ENCODE data around the gene TSPAN17. TPM values are rescaled to one million over a fixed set of nuclear protein-coding genes. Genes with fewer than 3 reads are reported as not detected.

The TSPAN17 gene
- total and polyA plus RNA-seq, 10 of the 15 experiments (the other 5 are each of a cell fraction or from before 2014, with no cell fraction given): 0.24 to 17.1 (median 10.4) TPM

DNA sequence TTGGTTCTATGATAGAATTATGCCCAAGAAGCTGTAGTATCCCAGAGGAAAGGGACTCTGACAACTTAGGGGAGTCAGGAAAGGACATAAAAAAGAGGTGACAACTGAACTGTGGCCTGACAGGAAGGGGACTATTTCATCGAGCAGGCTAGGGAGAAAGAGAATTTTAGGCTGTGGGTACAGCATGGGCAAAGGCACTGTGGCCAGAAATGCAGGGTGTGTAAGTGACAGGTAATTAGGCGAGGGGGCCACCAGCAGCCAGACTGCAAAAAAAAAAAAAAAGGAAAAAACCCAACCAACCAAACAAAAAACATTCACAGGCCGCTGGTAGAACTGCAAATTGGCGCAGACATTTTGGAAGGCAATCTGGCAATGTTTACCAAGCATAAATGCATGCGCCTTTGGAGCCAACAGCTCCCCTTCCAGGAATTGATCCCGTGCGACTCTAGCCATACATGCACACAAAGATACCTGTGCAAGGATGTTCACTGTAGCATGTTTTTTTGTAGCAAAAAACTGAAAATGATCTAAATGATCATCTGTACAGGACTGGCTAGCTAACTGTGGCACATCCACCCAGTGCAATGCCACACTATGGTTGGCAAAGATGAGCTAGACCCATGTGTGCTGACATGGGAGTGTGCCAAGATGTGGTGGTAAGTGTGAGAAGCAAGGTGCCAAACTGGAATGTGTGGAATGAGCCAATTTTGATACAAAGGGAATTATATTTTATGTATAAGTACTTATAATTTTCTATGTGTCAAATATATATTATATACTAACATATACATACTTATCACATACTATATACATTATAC is 15.7 kb upstream of the TSPAN17 start (continued):
- no peak for TF ChIP-seq SMARCA5 (IDR thresholded peaks at IDR 0.05)
- no peak for TF ChIP-seq TCF7 (IDR thresholded peaks at IDR 0.05; ENCODE audit: borderline replicate concordance)
- TF ChIP-seq, protein P1, sequence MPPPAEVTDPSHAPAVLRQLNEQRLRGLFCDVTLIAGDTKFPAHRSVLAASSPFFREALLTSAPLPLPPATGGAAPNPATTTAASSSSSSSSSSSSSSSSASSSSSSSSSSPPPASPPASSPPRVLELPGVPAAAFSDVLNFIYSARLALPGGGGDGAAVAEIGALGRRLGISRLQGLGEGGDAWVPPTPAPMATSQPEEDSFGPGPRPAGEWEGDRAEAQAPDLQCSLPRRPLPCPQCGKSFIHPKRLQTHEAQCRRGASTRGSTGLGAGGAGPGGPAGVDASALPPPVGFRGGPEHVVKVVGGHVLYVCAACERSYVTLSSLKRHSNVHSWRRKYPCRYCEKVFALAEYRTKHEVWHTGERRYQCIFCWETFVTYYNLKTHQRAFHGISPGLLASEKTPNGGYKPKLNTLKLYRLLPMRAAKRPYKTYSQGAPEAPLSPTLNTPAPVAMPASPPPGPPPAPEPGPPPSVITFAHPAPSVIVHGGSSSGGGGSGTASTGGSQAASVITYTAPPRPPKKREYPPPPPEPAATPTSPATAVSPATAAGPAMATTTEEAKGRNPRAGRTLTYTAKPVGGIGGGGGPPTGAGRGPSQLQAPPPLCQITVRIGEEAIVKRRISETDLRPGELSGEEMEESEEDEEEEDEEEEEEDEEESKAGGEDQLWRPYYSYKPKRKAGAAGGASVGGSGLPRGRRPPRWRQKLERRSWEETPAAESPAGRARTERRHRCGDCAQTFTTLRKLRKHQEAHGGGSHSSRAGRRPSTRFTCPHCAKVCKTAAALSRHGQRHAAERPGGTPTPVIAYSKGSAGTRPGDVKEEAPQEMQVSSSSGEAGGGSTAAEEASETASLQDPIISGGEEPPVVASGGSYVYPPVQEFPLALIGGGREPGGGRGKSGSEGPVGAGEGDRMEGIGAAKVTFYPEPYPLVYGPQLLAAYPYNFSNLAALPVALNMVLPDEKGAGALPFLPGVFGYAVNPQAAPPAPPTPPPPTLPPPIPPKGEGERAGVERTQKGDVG (CRISPR knock-in tag; IDR thresholded peaks at IDR 0.05): no peak
- TF ChIP-seq IRF4 (IDR thresholded peaks at IDR 0.05; ENCODE audit: low read depth, low read length): no peak

DNA sequence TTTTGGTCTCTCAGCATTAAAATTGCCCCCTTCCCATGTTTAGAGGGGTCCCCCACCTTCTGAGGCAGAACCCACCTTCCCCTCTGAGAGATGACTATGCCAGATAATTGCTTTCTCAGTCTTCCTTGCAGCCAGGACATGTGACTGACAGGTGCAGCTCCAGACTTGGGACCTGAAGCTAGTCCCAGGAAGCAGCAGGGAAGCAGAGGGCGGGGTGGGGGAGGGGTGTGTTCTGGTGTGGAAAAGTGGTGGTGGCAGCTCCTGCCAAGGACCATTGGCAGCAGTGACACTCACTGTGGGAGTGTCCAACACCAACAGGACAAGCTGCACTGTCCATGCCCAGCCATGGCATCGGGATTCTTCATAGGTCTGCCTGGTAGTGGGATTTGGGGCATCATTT is 14.5 kb upstream of the TSPAN17 start:
- Histone ChIP-seq H3K4me2 (ENCODE audit: control insufficient read depth, insufficient read depth) (no peak overlapping the region), H3K36me3 (ENCODE audit: control insufficient read depth in 2 of 2, insufficient read depth in 2 of 2, low read length in 1 of 2) (no peaks in the 10 kb centered on the region), H4K20me1 (ENCODE audit: control insufficient read depth, insufficient read depth) (0 out of 2 replicates have a peak, but pooled peaks cover 3% of the 10 kb centered on the region), H3K4me1 (ENCODE audit: control insufficient read depth, insufficient read depth, low read length) (peaks cover 13% of the 10 kb centered on the region), H3K9me3 (replicated peaks; ENCODE audit: control insufficient read depth, insufficient read depth, low read length) (no peaks in the 10 kb centered on the region; the same call in 2 of the 3 replicates), H3K4me3 (no peak overlapping the region), H3K27ac (ENCODE audit: control insufficient read depth, insufficient read depth) (no peak overlapping the region), H3K9ac (ENCODE audit: control insufficient read depth, insufficient read depth, low read length) (no peak overlapping the region), H3K79me2 (ENCODE audit: control insufficient read depth, insufficient read depth, low read length) (no peaks in the 10 kb centered on the region), H2AFZ (ENCODE audit: control insufficient read depth, low read depth, low read length) (no peak overlapping the region), H3K27me3 (replicated peaks in 1 of 2; ENCODE audit: control insufficient read depth in 2 of 2, insufficient read depth in 2 of 2, low read length in 1 of 2) (peaks cover 5 to 10% of the 10 kb centered on the region in 2 experiments)
- POLR2A ChIA-PET: no interaction called here
- TF ChIP-seq SMAD5 (IDR thresholded peaks at IDR 0.05; ENCODE audit: low read depth): no peak
- no peak for TF ChIP-seq SREBF2 (IDR thresholded peaks at IDR 0.05; ENCODE audit: low read length)
- TF ChIP-seq PAX8 (IDR thresholded peaks at IDR 0.05): no peak
- TF ChIP-seq RAD51 (IDR thresholded peaks at IDR 0.05): no peak
- no peak for TF ChIP-seq TCF12 (IDR thresholded peaks at IDR 0.05; ENCODE audit: low read depth, low read length)
- TF ChIP-seq TARDBP (IDR thresholded peaks at IDR 0.05; ENCODE audit: borderline replicate concordance): no peak
- TF ChIP-seq, protein P1 (CRISPR knock-in tag; IDR thresholded peaks at IDR 0.05): no peak
- no peak for TF ChIP-seq MYB (IDR thresholded peaks at IDR 0.05; ENCODE audit: borderline replicate concordance, low read depth, low read length)
- TF ChIP-seq EED (IDR thresholded peaks at IDR 0.05; ENCODE audit: low read depth): no peak
- no peak for TF ChIP-seq BACH1 (IDR thresholded peaks at IDR 0.05; ENCODE audit: borderline replicate concordance)
- no peak for TF ChIP-seq ZNF217 (IDR thresholded peaks at IDR 0.05)
- TF ChIP-seq MYC (IDR thresholded peaks at IDR 0.05; ENCODE audit: insufficient read depth, insufficient read length, insufficient replicate concordance, low read length, severe bottlenecking): no peak
- no peak for TF ChIP-seq SUZ12 (IDR thresholded peaks at IDR 0.05; ENCODE audit: unreplicated experiment)
- WGBS (ENCODE audit: insufficient coverage, insufficient replicate concordance, low lambda C conversion rate, missing lambda C conversion rate): 22% methylated on average over 2 of the region's 2 CpGs
- no peak for DNase-seq (ENCODE audit: low read depth, low spot score)
- CTCF ChIA-PET: no interaction called here
- intact Hi-C loops (cut with micrococcal nuclease; ENCODE audit: unreplicated experiment): no loop called here
- ATAC-seq: no peak
- BruUV-seq (replicated peaks): no TSS peak
- SMC1A ChIA-PET (ENCODE audit: uncharacterized antibody, unreplicated experiment): no interaction called here
- in situ Hi-C loops (cut with MboI): no loop called here
- FAIRE-seq: no peak
- RAD21 ChIA-PET (ENCODE audit: unreplicated experiment): no interaction called here
